Keratinocyte (primary cell): ENCODE data around the gene DNMBP.

Source experiments
- EZH2 ChIP-seq: IDR thresholded peaks from one replicate; pipeline ENCODE4 v1.6.1; 2012; ENCODE audit warnings: inconsistent platforms, mild to moderate bottlenecking, low read length, moderate library complexity
- TF ChIP-seq, protein P1 (sequence below), 3 experiments: IDR thresholded peaks in 1 of 3; conservative IDR thresholded peaks in 1 of 3; optimal IDR thresholded peaks in 1 of 3; 2 replicates in 2 of 3; 3 replicates in 1 of 3; pipeline versions ENCODE3 to v1.5.1; 2011; ENCODE audit warnings: low read length in 3 of 3, mild to moderate bottlenecking in 3 of 3, moderate library complexity in 2 of 3, control low read depth in 1 of 3, inconsistent platforms in 1 of 3; ENCODE audit not compliant: insufficient read depth in 2 of 3; ENCODE audit errors: extremely low read depth in 1 of 3

DNA sequence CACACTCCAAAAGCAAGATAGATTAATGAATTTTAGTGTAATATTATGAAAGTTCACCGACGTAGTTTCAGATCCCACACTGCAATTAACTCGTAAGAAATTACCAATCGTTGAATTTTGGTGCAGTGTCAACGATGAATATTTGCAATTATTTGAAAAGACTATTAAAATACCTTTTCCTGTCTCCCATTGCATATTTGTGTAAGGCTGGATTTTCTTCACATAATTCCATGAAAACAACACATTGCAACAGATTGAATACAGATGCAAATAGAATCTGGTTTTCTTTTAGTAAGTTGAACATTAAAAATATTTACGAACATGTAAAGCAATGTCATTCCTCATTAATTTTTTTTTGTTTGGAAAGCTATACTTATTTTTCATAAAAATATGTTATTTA, 50.9 kb downstream of the DNMBP start:
- TF ChIP-seq, protein P1, sequence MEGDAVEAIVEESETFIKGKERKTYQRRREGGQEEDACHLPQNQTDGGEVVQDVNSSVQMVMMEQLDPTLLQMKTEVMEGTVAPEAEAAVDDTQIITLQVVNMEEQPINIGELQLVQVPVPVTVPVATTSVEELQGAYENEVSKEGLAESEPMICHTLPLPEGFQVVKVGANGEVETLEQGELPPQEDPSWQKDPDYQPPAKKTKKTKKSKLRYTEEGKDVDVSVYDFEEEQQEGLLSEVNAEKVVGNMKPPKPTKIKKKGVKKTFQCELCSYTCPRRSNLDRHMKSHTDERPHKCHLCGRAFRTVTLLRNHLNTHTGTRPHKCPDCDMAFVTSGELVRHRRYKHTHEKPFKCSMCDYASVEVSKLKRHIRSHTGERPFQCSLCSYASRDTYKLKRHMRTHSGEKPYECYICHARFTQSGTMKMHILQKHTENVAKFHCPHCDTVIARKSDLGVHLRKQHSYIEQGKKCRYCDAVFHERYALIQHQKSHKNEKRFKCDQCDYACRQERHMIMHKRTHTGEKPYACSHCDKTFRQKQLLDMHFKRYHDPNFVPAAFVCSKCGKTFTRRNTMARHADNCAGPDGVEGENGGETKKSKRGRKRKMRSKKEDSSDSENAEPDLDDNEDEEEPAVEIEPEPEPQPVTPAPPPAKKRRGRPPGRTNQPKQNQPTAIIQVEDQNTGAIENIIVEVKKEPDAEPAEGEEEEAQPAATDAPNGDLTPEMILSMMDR (optimal IDR thresholded peaks at IDR 0.05 in 1 of 3, IDR thresholded peaks at IDR 0.05 in 1 of 3, conservative IDR thresholded peaks at IDR 0.05 in 1 of 3; ENCODE audit: extremely low read depth in 1 of 3, insufficient read depth in 2 of 3, low read length in 3 of 3) = no peak
- TF ChIP-seq EZH2 = no peak
